Chondrocyte (in vitro differentiated cells): ENCODE data around the gene ACTR6. TPM values are rescaled to one million over a fixed set of nuclear protein-coding genes. Genes with fewer than 3 reads are reported as not detected.
"Not testable (repeated sequence)": the region's sequence is repeated elsewhere in the genome, so short reads cannot be mapped to it uniquely, and the experiment has no call there.

ENCODE experiments used
- DNase-seq: peaks from one replicate; pipeline ENCODE4 v3.0.0; 2021; ENCODE audit warnings: mixed read lengths, low spot score
- H3K27ac Mint-ChIP-seq: one replicate; pipeline ENCODE4 v1.8.0; 2021; ENCODE audit warnings: mild to moderate bottlenecking, moderate library complexity, mixed read lengths; ENCODE audit not compliant: unreplicated experiment
- H3K27me3 Mint-ChIP-seq: 2 replicates; pipeline ENCODE4 v1.8.0; 2021; ENCODE audit warnings: low read depth, mixed read lengths
- H3K36me3 Mint-ChIP-seq: 2 replicates; pipeline ENCODE4 v1.8.0; 2021; ENCODE audit warnings: low read depth, mixed read lengths
- H3K4me1 Mint-ChIP-seq: 2 replicates; pipeline ENCODE4 v1.8.0; 2021; ENCODE audit warnings: low read depth, mild to moderate bottlenecking, mixed read lengths
- H3K4me3 Mint-ChIP-seq: one replicate; pipeline ENCODE4 v1.8.0; 2021; ENCODE audit warnings: mild to moderate bottlenecking, moderate library complexity, mixed read lengths; ENCODE audit not compliant: unreplicated experiment
- H3K9me3 Mint-ChIP-seq: 2 replicates; pipeline ENCODE4 v1.8.0; 2021; ENCODE audit warnings: low read depth, mixed read lengths
- total RNA-seq: library from RNA; stranded (reverse); gene quantifications from 3 replicates; pipeline ENCODE4 v1.2.1, GENCODE V29; 2021
- TF ChIP-seq, protein P1 (sequence below): fragments of 200-600 bp; sonication (generic); IDR thresholded peaks from 2 replicates; pipeline ENCODE4 v1.5.0; 2021; ENCODE audit warnings: antibody characterized with exemption, mild to moderate bottlenecking, moderate library complexity

ACTR6 gene
- total RNA-seq, 1 donor from 2014 or later, result 20.7 TPM

DNA sequence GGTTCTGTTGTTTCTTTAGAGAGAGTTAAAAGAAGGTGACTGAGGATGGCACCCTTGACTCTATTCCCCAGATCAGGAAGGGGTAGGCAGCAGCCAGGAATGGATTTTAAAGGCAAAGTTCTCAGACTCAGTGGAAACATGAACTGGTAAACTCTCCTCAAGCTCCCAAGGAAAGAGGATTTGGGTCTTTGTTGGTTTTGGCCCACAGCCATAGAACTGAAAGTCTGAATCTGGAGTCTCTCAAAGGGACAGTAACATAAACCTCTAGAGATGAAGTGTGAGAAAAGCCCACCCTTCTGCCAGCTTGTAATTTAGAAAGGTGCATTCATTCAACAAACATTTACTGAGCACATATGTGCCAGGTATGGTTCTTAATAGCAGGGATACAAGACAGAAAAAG, 29.4 kb upstream of the ACTR6 start:
- no peak overlapping the region for H3K4me3 Mint-ChIP-seq
- peaks cover 5% of the 10 kb centered on the region for H3K4me1 Mint-ChIP-seq
- TF ChIP-seq, protein P1, sequence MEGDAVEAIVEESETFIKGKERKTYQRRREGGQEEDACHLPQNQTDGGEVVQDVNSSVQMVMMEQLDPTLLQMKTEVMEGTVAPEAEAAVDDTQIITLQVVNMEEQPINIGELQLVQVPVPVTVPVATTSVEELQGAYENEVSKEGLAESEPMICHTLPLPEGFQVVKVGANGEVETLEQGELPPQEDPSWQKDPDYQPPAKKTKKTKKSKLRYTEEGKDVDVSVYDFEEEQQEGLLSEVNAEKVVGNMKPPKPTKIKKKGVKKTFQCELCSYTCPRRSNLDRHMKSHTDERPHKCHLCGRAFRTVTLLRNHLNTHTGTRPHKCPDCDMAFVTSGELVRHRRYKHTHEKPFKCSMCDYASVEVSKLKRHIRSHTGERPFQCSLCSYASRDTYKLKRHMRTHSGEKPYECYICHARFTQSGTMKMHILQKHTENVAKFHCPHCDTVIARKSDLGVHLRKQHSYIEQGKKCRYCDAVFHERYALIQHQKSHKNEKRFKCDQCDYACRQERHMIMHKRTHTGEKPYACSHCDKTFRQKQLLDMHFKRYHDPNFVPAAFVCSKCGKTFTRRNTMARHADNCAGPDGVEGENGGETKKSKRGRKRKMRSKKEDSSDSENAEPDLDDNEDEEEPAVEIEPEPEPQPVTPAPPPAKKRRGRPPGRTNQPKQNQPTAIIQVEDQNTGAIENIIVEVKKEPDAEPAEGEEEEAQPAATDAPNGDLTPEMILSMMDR, result no peak
- H3K36me3 Mint-ChIP-seq, result no peaks in the 10 kb centered on the region
- no peaks in the 10 kb centered on the region for H3K9me3 Mint-ChIP-seq
- H3K27ac Mint-ChIP-seq, result peak overlapping the region; percentile 7
- H3K27me3 Mint-ChIP-seq, result peaks cover 2% of the 10 kb centered on the region
- DNase-seq, result no peak

DNA sequence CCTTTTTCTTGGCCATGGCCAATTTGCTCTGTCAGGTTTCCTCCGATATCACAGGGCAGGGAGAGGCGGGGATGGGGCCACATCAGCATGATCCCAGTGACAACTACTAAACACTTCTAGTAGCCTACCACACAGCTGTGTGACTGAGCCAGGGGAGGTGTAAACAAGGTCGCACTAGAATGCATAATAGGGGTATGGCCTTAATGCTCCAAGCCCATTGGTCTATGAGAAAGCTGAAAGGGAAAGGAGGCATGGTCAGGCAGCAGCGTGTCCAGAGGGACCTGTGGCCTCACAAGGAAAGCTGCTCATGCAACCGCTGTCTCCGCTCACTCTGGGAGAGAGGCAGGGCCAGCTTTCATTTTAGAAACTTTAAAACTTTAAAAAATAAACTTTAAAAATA, 27.5 kb upstream of the ACTR6 start:
- no peak for DNase-seq
- Mint-ChIP-seq H3K9me3 (no peaks in the 10 kb centered on the region), H3K4me3 (no peak overlapping the region), H3K27ac (no peak overlapping the region), H3K4me1 (peaks cover 5% of the 10 kb centered on the region), H3K27me3 (peaks cover 2% of the 10 kb centered on the region), H3K36me3 (no peaks in the 10 kb centered on the region)
- TF ChIP-seq, protein P1, result no peak

DNA sequence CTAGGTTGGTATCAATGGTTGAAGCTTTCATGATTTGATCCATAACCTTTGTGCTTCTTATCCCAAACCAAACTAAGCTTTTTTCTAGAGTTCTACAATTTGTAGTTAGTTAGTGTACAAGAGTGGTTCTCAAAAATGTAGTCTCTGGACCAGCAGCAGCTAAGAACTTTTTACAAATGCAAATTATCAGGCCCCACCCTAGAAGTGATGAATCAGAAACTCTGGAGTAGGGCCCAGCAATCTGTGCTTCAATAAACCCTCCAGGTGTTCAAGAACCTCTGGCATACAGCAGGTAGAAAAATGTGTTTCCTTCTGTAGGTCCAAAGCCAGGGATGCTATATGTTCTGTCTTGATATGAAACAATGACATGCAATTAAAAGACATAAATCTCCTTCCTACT, 26.1 kb upstream of the ACTR6 start:
- Mint-ChIP-seq H3K4me1 (peaks cover 5% of the 10 kb centered on the region), H3K27ac (no peak overlapping the region), H3K4me3 (no peak overlapping the region), H3K36me3 (no peaks in the 10 kb centered on the region), H3K27me3 (peaks cover 2% of the 10 kb centered on the region), H3K9me3 (no peaks in the 10 kb centered on the region)
- TF ChIP-seq, protein P1, result no peak
- no peak for DNase-seq

DNA sequence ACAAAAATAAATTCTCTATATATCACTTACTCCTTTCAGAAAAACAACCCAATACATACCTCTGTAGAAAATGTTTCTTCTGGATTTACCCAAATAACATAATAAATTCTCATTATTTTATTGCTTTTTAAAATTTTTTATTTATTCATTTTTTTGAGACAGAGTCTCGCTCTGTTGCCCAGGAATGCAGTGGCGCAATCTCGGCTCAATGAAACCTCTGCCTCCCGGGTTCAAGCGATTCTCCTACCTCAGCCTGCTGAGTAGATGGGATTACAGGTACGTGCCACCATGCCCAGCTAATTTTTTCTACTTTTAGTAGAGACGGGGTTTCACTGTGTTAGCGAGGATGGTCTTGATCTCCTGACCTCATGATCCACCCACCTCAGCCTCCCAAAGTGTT, 24.1 kb upstream of the ACTR6 start:
- not testable (repeated sequence) for H3K27ac Mint-ChIP-seq, H3K4me1 Mint-ChIP-seq, DNase-seq, H3K27me3 Mint-ChIP-seq, H3K36me3 Mint-ChIP-seq, H3K4me3 Mint-ChIP-seq, H3K9me3 Mint-ChIP-seq

DNA sequence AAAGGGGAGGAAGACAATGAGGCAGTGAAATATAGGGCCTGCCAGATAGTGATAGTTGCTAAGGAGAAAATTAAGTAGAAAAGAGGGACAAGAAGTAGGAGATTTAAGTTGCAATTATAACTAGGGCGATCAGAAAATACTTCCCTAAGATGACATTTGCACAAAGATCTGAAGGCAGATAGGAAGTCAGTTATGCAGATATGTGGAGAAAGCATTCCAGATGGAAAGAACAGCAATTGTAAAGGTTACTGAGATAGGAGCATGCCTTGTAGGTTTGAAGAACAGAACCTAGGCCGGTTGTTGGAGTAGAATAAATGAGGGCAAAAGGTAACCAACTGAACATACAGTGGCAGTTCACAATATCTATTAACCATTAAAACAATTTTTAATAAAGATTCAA, 21.4 kb upstream of the ACTR6 start:
- Mint-ChIP-seq H3K4me1 (no peaks in the 10 kb centered on the region), H3K36me3 (no peaks in the 10 kb centered on the region), H3K27ac (no peak overlapping the region), H3K9me3 (no peaks in the 10 kb centered on the region), H3K27me3 (no peaks in the 10 kb centered on the region), H3K4me3 (no peak overlapping the region)
- TF ChIP-seq, protein P1, result no peak
- DNase-seq, result no peak

DNA sequence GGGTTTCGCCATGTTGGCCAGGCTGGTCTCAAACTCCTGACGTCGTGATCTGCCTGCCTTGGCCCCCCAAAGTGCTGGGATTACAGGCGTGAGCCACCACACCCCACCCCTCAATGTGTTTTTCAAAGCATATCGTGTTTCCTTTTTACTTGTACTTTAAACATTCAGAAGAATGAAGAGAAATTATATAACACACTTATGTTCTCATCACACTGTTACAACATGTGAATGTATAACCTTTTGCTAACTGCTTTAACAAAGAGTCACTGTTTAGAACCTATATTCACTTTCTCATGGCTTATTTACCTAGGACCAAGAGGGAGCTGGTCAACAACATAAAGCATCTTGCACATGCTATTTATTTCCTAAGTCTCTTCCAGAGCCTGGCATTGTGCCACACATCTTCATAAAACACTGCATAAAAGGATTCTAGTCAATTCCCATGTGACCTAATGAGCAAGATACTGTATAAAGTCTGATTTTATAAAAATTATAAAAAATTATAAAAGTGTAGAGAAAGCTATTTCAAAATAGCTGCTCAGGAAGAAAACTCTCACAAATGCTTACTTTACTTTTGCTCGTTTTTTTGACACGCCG, 16.0 kb upstream of the ACTR6 start:
- no peak for DNase-seq
- no peaks in the 10 kb centered on the region for H3K9me3 Mint-ChIP-seq

More for the DNA sequence above, 16.0 kb upstream of the ACTR6 start:
- TF ChIP-seq, protein P1, result no peak
- H3K4me1 Mint-ChIP-seq, result no peaks in the 10 kb centered on the region
- H3K36me3 Mint-ChIP-seq, result no peaks in the 10 kb centered on the region
- no peak overlapping the region for H3K4me3 Mint-ChIP-seq
- H3K27me3 Mint-ChIP-seq, result peaks cover 2% of the 10 kb centered on the region
- H3K27ac Mint-ChIP-seq, result no peak overlapping the region
